GM19324 (cell line): ENCODE results near the gene HK1.
"Not testable (repeated sequence)": the region's sequence is repeated elsewhere in the genome, so short reads cannot be mapped to it uniquely, and the experiment has no call there.

Experiments used
- ATAC-seq: cut with Tn5 transposase; IDR thresholded peaks from one replicate; pipeline ENCODE4 v1.9.1; 2021; ENCODE audit warnings: mild to moderate bottlenecking, moderate library complexity; ENCODE audit not compliant: unreplicated experiment, low FRiP score

Gene HK1

GRCh38 chr10:69253171-69253570 is 25.1 kb upstream of the HK1 start:
- no peak for ATAC-seq

GRCh38 chr10:69254877-69255276 is 23.4 kb upstream of the HK1 start:
- no peak for ATAC-seq

GRCh38 chr10:69259547-69260243 is 18.6 kb upstream of the HK1 start:
- ATAC-seq, result no peak

- ATAC-seq, result no peak
Observed at GRCh38 chr10:69261184-69261583, 17.1 kb upstream of the HK1 start.

- ATAC-seq, result no peak
Observed at GRCh38 chr10:69262292-69262751, 16.0 kb upstream of the HK1 start.

- no peak for ATAC-seq
Observed at GRCh38 chr10:69265521-69265920, 12.8 kb upstream of the HK1 start.

- no peak for ATAC-seq
Observed at GRCh38 chr10:69268761-69269416, 9.4 kb upstream of the HK1 start.

- no peak for ATAC-seq
Observed at GRCh38 chr10:69269761-69270160, 8.5 kb upstream of the HK1 start.

GRCh38 chr10:69270990-69271389 is 7.3 kb upstream of the HK1 start:
- no peak for ATAC-seq

- no peak for ATAC-seq
Observed at GRCh38 chr10:69272624-69273023, 5.7 kb upstream of the HK1 start.

- ATAC-seq, result no peak
Observed at GRCh38 chr10:69275444-69275843, 2.9 kb upstream of the HK1 start.

- no peak for ATAC-seq
Observed at GRCh38 chr10:69276503-69276902, 1.8 kb upstream of the HK1 start.

GRCh38 chr10:69279110-69279509 is 814 bp downstream of the HK1 start:
- ATAC-seq, result no peak

- no peak for ATAC-seq
Observed at GRCh38 chr10:69281507-69282413, 3.5 kb downstream of the HK1 start.

GRCh38 chr10:69284402-69284801 is 6.1 kb downstream of the HK1 start:
- ATAC-seq, result not testable (repeated sequence)

- ATAC-seq, result no peak
Observed at GRCh38 chr10:69285699-69286098, 7.4 kb downstream of the HK1 start.

GRCh38 chr10:69287181-69287580 is 8.9 kb downstream of the HK1 start:
- no peak for ATAC-seq

GRCh38 chr10:69290993-69291392 is 12.7 kb downstream of the HK1 start:
- no peak for ATAC-seq

GRCh38 chr10:69292459-69292858 is 14.2 kb downstream of the HK1 start:
- no peak for ATAC-seq

GRCh38 chr10:69295027-69295636 is 16.8 kb downstream of the HK1 start:
- ATAC-seq, result no peak

- ATAC-seq, result no peak
Observed at GRCh38 chr10:69303632-69304051, 25.3 kb downstream of the HK1 start.
